Endothelial cell of umbilical vein (primary cell): ENCODE results near the gene NRG3. TPM values are rescaled to one million over a fixed set of nuclear protein-coding genes. Genes with fewer than 3 reads are reported as not detected.
A peak's percentile ranks its signal among the peaks of the same experiment; 100 is the strongest.

Experiments used
- BruUV-seq: library from RNA; stranded (reverse); fragments of 400-500 nt; replicated peaks from 2 replicates; lab custom pipeline; 2021; lab: Mats Ljungman, UMichigan
- CTCF ChIA-PET: fragments of 300-600, 350-600 bp; sonication (Branson Sonifier 250); formaldehyde crosslinking; loops from one replicate; lab custom pipeline; 2021; ENCODE audit warnings: antibody characterized with exemption, inconsistent platforms; lab: Charles Lee
- POLR2A ChIA-PET: fragments of 300-600, 350-600 bp; sonication (Branson Sonifier 250); formaldehyde crosslinking; loops from one replicate; lab custom pipeline; 2021; ENCODE audit warnings: antibody characterized with exemption, inconsistent platforms; lab: Charles Lee
- DNase-seq: peaks from one replicate; pipeline ENCODE4 v3.0.0-alpha.2; 2011; ENCODE audit warnings: low read depth, low spot score
- FAIRE-seq: peaks from 2 replicates; lab custom pipeline; 2011; peaks lifted over from hg19 to GRCh38; lab: Jason Lieb, UNC
- H2AFZ ChIP-seq: 2 replicates; pipeline ENCODE4 v1.6.0; 2012; ENCODE audit warnings: low read depth, low read length, control low read depth, inconsistent platforms
- H3K27ac ChIP-seq: 2 replicates; pipeline ENCODE4 v1.5.1; 2011; ENCODE audit warnings: low read depth, mild to moderate bottlenecking, control low read depth, low read length, moderate library complexity; ENCODE audit not compliant: insufficient read depth
- H3K27me3 ChIP-seq, 2 experiments: 2 replicates each; pipeline versions ENCODE4 v1.6.0 to v1.6.1; 2011; ENCODE audit warnings: low read length in 2 of 2, mixed read lengths in 1 of 2; ENCODE audit not compliant: control insufficient read depth in 2 of 2, insufficient read depth in 2 of 2
- H3K36me3 ChIP-seq, 2 experiments: 2 replicates in 1 of 2; 3 replicates in 1 of 2; pipeline ENCODE4 v1.5.1; 2011; ENCODE audit warnings: low read length in 2 of 2, mild to moderate bottlenecking in 1 of 2, moderate library complexity in 1 of 2; ENCODE audit not compliant: control insufficient read depth in 2 of 2, insufficient read depth in 2 of 2; ENCODE audit errors: extremely low read depth in 1 of 2
- H3K4me1 ChIP-seq: 3 replicates; pipeline ENCODE4 v1.5.1; 2011; ENCODE audit warnings: mild to moderate bottlenecking, low read length; ENCODE audit not compliant: control insufficient read depth, insufficient read depth; ENCODE audit errors: extremely low read depth
- H3K4me2 ChIP-seq: 2 replicates; pipeline ENCODE4 v1.6.1; 2011; ENCODE audit warnings: low read length, control low read depth, mixed read lengths; ENCODE audit not compliant: insufficient read depth
- H3K4me3 ChIP-seq, 3 experiments: fragments of 200-600 bp in 1 of 3; sonication (generic), shearing (Covaris generic) in 1 of 3; replicated peaks in 1 of 3; 2 replicates each; pipeline ENCODE4 v1.5.1; 2011 to 2016; ENCODE audit warnings: control low read depth in 3 of 3, low read length in 3 of 3, mild to moderate bottlenecking in 2 of 3, inconsistent platforms in 1 of 3, low read depth in 1 of 3, moderate library complexity in 1 of 3; ENCODE audit not compliant: insufficient read depth in 1 of 3
- H3K79me2 ChIP-seq: 2 replicates; pipeline ENCODE4 v1.6.0; 2012; ENCODE audit warnings: low read length, inconsistent platforms; ENCODE audit not compliant: control insufficient read depth, insufficient read depth
- H3K9ac ChIP-seq: replicated peaks from 2 replicates; pipeline ENCODE3; 2011; ENCODE audit warnings: low read length, control low read depth; ENCODE audit not compliant: insufficient read depth; ENCODE audit errors: extremely low read depth
- H3K9me1 ChIP-seq: replicated peaks from 3 replicates; pipeline ENCODE4 v1.6.0; 2011; ENCODE audit warnings: mild to moderate bottlenecking, low read length; ENCODE audit not compliant: control insufficient read depth, insufficient read depth; ENCODE audit errors: extremely low read depth
- H3K9me3 ChIP-seq: replicated peaks from 2 replicates; pipeline ENCODE4 v1.5.1; 2012; ENCODE audit warnings: low read length, inconsistent platforms; ENCODE audit not compliant: control insufficient read depth, insufficient read depth
- H4K20me1 ChIP-seq: replicated peaks from 2 replicates; pipeline ENCODE3; 2011; ENCODE audit warnings: mild to moderate bottlenecking, low read length; ENCODE audit not compliant: control insufficient read depth, insufficient read depth; ENCODE audit errors: extremely low read depth
- GATA2 ChIP-seq: IDR thresholded peaks from 2 replicates; pipeline ENCODE4 v1.7.0; 2011; ENCODE audit warnings: low read depth, mild to moderate bottlenecking, moderate library complexity, mixed read lengths, low read length; ENCODE audit not compliant: insufficient read length, insufficient read depth
- JUN ChIP-seq: IDR thresholded peaks from 2 replicates; pipeline ENCODE4 v1.6.1; 2011; ENCODE audit warnings: borderline replicate concordance, low read depth; ENCODE audit not compliant: insufficient read length, insufficient read depth
- MAX ChIP-seq: IDR thresholded peaks from 2 replicates; pipeline ENCODE4 v1.6.1; 2011; ENCODE audit not compliant: insufficient read depth, insufficient read length
- POLR2A ChIP-seq: IDR thresholded peaks from 2 replicates; pipeline ENCODE4 v1.6.1; 2012; ENCODE audit warnings: low read depth, mild to moderate bottlenecking, control low read depth, low read length
- POLR2AphosphoS5 ChIP-seq: IDR thresholded peaks from 2 replicates; pipeline ENCODE4 v1.6.1; 2012; ENCODE audit warnings: low read depth, mild to moderate bottlenecking, control low read depth, low read length, moderate library complexity; ENCODE audit not compliant: insufficient read depth
- dilution Hi-C: fragments of 300-500 bp; cut with MboI; formaldehyde crosslinking; loops from one replicate; pipeline ENCODE4 v1.15.0; 2019; ENCODE audit warnings: low sequenced_read_pairs; ENCODE audit not compliant: extremely low pct_ligation_motif_present
- intact Hi-C: fragments of 100-400 bp; cut with micrococcal nuclease; formaldehyde crosslinking; loops from one replicate; pipeline ENCODE4 v1.10.0; 2022
- polyA plus RNA-seq, 4 experiments: library from polyadenylated mRNA; depleted of rRNA in 3 of 4; stranded (reverse) in 3 of 4; unstranded in 1 of 4; fragments of >200 nt; gene quantifications; 2 replicates each; pipeline versions ENCODE4 v1.2.1 to v1.2.3, GENCODE V29; 2011 to 2012; ENCODE audit warnings: missing spikeins in 1 of 4
- total RNA-seq: library from RNA; stranded (reverse); gene quantifications from 2 replicates; pipeline ENCODE4 v1.2.3, GENCODE V29; 2021

Gene NRG3
- total and polyA plus RNA-seq, 2 donors (not counting 3 experiments of a cell fraction or from before 2014, with no cell fraction given) = 1.9 to 3.9 TPM

- ChIA-PET POLR2A (no interaction called here), CTCF (no interaction called here)
- no peaks in the 10 kb centered on the region for H3K4me1 ChIP-seq
- no peak overlapping the region for H3K27ac ChIP-seq
- intact Hi-C loops = no loop called here
- dilution Hi-C loops = no loop called here
- no TSS peak for BruUV-seq
- H2AFZ ChIP-seq = no peak overlapping the region
- H3K9me1 ChIP-seq = no peaks in the 10 kb centered on the region
- no peaks in the 10 kb centered on the region for H3K36me3 ChIP-seq
- H3K27me3 ChIP-seq = no peaks in the 10 kb centered on the region
- no peak overlapping the region for H3K9ac ChIP-seq
- no peaks in the 10 kb centered on the region for H3K79me2 ChIP-seq
- no peaks in the 10 kb centered on the region for H4K20me1 ChIP-seq
- no peak overlapping the region for H3K4me3 ChIP-seq
- peak; percentile 46 for FAIRE-seq
- DNase-seq = no peak
- no peak overlapping the region for H3K4me2 ChIP-seq
- no peaks in the 10 kb centered on the region for H3K9me3 ChIP-seq
- TF ChIP-seq JUN (no peak), GATA2 (no peak), POLR2A (no peak), POLR2AphosphoS5 (no peak)
Measured at GRCh38 chr10:81943583-81943982, 68.6 kb downstream of the NRG3 start.

DNA sequence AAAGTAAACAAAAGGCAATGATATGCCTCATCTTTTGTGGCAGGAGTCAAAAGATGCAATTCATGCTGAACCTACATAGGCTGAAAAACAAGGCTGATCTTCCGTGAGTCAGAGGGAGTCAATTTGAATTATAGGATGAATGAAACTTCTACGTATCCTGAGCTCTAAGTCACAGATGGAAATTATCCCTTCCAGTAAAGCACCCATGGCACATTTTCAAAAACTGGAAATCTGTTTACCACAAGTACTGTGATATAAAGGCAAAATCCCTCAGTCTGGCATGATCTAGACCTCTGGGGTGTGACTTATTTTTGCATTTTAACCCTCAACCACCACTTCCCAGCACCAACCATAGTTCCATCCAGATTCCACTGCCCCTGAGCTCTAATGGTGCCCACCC is 69.6 kb downstream of the NRG3 start:
- ChIA-PET CTCF (no interaction called here), POLR2A (no interaction called here)
- intact Hi-C loops = no loop called here
- H3K9me1 ChIP-seq = no peaks in the 10 kb centered on the region
- H3K9ac ChIP-seq = no peak overlapping the region
- no peaks in the 10 kb centered on the region for H3K79me2 ChIP-seq
- H3K27ac ChIP-seq = no peak overlapping the region
- no peak overlapping the region for H2AFZ ChIP-seq
- dilution Hi-C loops = no loop called here
- H4K20me1 ChIP-seq = no peaks in the 10 kb centered on the region
- H3K9me3 ChIP-seq = no peaks in the 10 kb centered on the region
- FAIRE-seq = no peak
- no peak overlapping the region for H3K4me3 ChIP-seq
- no peaks in the 10 kb centered on the region for H3K36me3 ChIP-seq
- H3K4me2 ChIP-seq = no peak overlapping the region
- H3K4me1 ChIP-seq = no peaks in the 10 kb centered on the region
- no peak for TF ChIP-seq MAX
- H3K27me3 ChIP-seq = no peaks in the 10 kb centered on the region
- no TSS peak for BruUV-seq
- no peak for DNase-seq
